HG03565 (cell line): ENCODE results near the gene DAZAP1.
"Not testable (repeated sequence)": the region's sequence is repeated elsewhere in the genome, so short reads cannot be mapped to it uniquely, and the experiment has no call there.

Source experiments
- ATAC-seq: cut with Tn5 transposase; IDR thresholded peaks from one replicate; pipeline ENCODE4 v1.9.1; 2021; ENCODE audit warnings: mild to moderate bottlenecking, moderate library complexity; ENCODE audit not compliant: unreplicated experiment

The DAZAP1 gene

GRCh38 chr19:1409204-1410005 lies 2.0 kb downstream of the DAZAP1 start:
- ATAC-seq, result no peak

GRCh38 chr19:1410136-1410786 lies 2.9 kb downstream of the DAZAP1 start:
- no peak for ATAC-seq

GRCh38 chr19:1410789-1411188 lies 3.4 kb downstream of the DAZAP1 start:
- ATAC-seq, result no peak

GRCh38 chr19:1411255-1412191 lies 4.1 kb downstream of the DAZAP1 start:
- no peak for ATAC-seq

- no peak for ATAC-seq
These were observed 5.0 kb downstream of the DAZAP1 start for GRCh38 chr19:1412323-1412923.

GRCh38 chr19:1412995-1413800 lies 5.8 kb downstream of the DAZAP1 start:
- no peak for ATAC-seq

GRCh38 chr19:1416014-1416841 lies 8.8 kb downstream of the DAZAP1 start:
- ATAC-seq, result no peak

- no peak for ATAC-seq
These were observed 9.8 kb downstream of the DAZAP1 start for GRCh38 chr19:1417145-1417544.

GRCh38 chr19:1417681-1418495 lies 10.5 kb downstream of the DAZAP1 start:
- no peak for ATAC-seq

- ATAC-seq, result no peak
These were observed 11.1 kb downstream of the DAZAP1 start for GRCh38 chr19:1418496-1418775.

GRCh38 chr19:1418951-1419738 lies 11.8 kb downstream of the DAZAP1 start:
- no peak for ATAC-seq

GRCh38 chr19:1420085-1420484 lies 12.7 kb downstream of the DAZAP1 start:
- not testable (repeated sequence) for ATAC-seq

GRCh38 chr19:1420590-1420989 lies 13.2 kb downstream of the DAZAP1 start:
- ATAC-seq, result no peak

- no peak for ATAC-seq
These were observed 14.0 kb downstream of the DAZAP1 start for GRCh38 chr19:1421218-1421957.

GRCh38 chr19:1421958-1422305 lies 14.5 kb downstream of the DAZAP1 start:
- no peak for ATAC-seq

GRCh38 chr19:1422360-1422759 lies 15.0 kb downstream of the DAZAP1 start:
- ATAC-seq, result no peak

GRCh38 chr19:1422943-1423342 lies 15.6 kb downstream of the DAZAP1 start:
- no peak for ATAC-seq
